Measurements from ENCODE around the gene MAMDC4.
"Not testable (repeated sequence)": the region's sequence is repeated elsewhere in the genome, so short reads cannot be mapped to it uniquely, and the experiment has no call there.

MAMDC4 gene

GRCh38 chr9:136839229-136840139 lies 12.7 kb upstream of the MAMDC4 start:
- no peak for DNase-seq

DNA sequence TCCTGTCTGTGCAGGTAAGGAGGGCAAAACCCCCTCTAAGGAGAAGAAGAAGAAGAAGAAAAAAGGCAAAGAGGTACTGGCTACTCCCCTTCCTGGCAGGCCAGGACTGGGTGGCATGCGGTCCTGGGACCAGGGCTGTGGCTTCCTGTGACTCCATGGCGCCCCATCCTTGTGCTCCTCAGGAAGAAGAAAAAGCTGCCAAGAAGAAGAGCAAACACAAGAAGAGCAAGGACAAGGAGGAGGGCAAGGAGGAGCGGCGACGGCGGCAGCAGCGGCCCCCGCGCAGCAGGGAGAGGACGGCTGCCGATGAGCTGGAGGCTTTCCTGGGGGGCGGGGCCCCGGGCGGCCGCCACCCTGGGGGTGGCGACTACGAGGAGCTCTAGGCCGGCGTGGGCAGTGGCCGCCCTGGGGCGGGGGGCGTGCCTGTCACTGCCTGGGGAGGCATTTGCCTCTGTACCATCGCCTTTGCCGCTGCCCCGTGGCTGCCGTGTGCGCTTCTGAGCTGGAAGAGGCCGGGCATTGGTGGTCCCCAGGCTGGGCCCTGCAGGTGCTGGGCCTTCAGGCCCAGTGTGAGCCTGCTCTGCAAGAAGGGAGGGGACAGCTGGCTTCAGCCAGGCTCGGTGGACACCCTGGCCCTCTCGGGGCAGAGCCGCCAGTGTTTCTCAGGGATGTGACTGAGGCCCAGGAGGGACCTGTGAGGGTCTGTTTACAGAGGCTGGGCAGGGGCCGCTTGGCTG lies 11.8 kb upstream of the MAMDC4 start:
- no peak for DNase-seq

GRCh38 chr9:136840877-136841645 lies 11.1 kb upstream of the MAMDC4 start:
- DNase-seq = no peak

- not testable (repeated sequence) for DNase-seq
These were observed 10.3 kb upstream of the MAMDC4 start for GRCh38 chr9:136841646-136842379.

DNA sequence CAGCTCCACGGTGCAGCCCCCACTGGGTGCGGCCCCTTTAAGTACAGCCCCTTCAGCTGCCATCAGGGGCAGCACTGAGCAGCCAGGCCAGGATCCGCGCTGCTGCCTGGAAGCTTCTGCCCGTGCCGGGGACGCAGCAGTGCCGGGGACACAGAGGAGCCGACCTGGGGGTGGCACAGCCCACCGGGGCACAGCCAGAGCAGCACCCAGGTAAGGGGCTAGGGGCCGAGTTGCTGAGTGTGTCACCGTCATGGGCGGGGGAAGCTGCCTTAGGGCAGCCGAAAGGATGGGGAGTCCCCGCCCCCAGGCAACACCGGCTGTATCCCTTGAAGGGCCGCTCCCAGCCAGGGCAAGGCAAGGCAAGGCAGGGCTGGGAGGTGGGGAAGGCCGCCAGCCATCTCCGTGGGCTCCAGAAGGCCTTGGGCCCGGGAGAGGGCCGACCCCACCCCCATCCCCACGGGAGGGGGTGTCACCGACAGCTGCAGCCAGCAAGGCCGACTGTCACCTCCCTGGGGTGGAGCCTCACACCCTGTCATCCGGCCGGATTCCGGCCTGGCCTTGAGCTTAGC lies 9.7 kb upstream of the MAMDC4 start, which contains the start of gene AJM1:
Gene AJM1 (plus strand): TSS at position 99 of the 569 bp plus-strand sequence. CDS start 1,937 bp downstream, outside the sequence.
- DNase-seq = peak; percentile 78

DNA sequence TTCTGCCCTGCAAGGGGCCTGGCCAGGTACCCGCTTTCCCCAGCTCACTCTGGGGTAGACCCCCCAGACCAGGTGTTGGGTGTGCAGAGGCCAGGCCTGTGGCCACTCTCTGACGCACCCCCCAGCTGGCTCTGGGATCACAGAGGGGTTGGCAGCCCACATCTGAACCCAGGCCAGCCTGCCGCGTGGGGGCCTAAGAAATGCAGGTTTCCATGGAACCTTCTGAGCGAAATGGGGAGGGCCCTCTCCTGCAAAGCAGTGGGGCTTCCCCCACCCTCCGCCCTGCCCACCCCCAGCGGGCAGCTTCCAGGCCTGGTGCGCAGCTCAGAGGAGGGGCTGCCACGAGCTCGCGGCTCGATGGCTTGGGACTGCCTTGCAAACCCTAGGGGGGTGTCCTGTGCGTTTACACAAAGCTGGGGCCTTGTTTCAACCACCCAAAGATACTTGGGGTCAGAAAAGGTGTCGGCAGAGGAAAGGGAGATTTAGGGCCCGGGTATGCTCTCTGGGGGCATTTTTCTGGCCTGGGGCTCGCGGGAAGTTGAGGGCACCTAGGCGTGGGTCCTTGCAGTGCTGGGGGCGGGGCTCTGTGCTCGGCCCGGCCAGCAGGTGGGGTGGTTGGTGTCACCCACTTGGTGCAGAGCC lies 8.9 kb upstream of the MAMDC4 start:
- not testable (repeated sequence) for DNase-seq

DNA sequence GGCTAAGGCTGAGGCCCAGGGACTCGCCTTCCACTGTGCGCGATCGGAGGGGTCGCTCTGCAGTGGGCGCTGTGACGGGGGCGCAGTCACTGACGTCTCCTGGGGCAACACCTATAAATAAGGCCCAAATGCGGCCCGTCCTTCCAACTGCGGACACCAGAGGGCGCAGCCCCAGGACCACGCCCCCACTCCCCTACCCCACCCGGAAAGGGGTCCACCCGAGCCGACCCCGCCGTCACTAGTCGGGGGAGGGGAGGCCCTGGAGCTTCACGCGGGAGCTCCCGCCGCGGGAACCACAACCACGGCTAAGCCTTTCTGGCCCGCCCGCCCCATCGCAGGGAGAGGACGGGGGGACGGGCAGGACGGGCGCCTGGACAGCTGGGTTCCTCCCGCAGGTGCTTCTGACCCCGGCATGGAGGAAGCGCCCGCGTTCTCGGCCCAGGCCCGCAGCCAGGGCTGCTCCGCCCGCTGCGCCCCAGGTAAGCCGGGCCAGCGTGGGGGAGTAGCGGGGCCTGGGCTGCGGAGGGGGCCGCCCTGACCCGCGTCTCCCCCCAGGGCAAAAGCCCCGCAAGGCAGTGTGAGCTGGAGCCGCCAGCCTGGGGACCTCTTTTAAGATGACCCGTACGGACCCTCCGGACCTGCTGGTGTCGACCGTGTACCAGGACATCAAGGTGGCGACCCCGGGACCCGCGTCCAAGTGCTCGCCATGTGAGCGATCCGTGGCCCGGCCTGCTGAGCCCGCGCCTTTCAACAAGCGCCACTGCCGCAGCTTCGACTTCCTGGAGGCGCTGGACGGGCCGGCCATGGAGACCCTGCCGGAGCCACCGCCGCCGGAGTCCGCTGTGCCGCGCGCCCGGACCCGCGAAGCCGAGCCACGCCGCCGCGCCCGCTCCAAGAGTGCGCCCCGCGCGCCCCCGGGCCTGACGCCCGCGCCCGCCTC lies 8.1 kb upstream of the MAMDC4 start:
- DNase-seq = peak; percentile 52

GRCh38 chr9:136844761-136845464 lies 7.2 kb upstream of the MAMDC4 start:
- no peak for DNase-seq

DNA sequence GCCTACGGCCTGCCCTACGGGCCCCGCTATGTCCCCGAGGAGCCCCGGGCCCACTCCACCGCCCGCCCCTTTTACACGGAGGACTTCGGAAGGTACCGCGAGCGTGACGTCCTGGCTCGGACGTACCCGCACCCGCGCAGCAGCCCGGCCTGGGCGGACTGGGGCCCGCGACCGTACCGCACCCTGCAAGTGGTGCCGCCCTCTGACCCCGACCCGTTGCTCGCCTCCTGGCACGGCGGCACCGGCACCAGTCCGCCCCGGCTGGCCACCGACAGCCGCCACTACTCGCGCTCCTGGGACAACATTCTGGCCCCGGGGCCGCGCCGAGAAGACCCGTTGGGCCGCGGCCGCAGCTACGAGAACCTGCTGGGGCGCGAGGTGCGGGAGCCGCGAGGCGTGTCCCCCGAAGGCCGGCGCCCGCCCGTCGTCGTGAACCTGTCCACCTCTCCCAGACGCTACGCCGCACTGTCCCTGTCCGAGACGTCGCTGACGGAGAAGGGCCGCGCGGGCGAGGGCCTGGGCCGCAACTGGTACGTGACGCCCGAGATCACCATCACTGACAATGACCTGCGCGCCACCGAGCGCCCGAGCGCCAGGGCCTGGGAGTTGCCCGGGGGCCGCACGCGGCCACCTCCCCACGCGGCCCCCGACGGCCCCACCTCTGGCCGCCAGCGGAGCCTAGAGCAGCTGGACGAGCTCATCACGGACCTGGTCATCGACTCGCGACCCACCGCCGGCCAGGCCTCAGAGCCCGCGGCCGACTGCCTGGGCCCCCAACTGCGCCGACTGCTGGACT lies 6.5 kb upstream of the MAMDC4 start:
- no peak for DNase-seq

DNA sequence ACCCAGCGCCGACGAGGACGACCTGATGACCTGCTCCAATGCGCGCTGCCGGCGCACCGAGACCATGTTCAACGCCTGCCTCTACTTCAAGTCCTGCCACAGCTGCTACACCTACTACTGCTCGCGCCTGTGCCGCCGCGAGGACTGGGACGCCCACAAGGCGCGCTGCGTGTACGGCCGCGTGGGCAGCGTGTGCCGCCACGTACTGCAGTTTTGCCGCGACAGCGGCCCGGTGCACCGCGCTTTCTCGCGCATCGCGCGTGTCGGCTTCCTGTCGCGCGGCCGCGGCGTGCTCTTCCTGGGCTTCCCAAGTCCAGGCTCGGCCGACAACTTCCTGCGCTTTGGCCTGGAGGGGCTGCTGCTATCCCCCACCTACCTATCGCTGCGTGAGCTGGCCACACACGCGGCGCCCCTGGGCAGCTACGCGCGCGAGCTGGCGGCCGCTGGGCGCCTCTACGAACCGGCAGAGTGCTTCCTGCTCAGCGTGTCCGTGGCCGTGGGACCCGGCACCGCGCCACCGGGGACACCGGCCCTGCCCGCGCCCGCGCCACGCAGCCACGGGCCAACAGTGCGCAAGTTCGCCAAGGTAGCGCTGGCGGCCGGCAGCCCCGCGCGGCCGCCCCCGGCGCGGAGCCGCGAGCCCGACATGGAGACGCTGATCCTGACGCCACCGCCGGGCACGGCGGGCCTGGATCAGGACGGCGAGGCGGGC lies 5.6 kb upstream of the MAMDC4 start:
- DNase-seq = no peak

- no peak for DNase-seq
These were observed 4.9 kb upstream of the MAMDC4 start for GRCh38 chr9:136847088-136847825.

DNA sequence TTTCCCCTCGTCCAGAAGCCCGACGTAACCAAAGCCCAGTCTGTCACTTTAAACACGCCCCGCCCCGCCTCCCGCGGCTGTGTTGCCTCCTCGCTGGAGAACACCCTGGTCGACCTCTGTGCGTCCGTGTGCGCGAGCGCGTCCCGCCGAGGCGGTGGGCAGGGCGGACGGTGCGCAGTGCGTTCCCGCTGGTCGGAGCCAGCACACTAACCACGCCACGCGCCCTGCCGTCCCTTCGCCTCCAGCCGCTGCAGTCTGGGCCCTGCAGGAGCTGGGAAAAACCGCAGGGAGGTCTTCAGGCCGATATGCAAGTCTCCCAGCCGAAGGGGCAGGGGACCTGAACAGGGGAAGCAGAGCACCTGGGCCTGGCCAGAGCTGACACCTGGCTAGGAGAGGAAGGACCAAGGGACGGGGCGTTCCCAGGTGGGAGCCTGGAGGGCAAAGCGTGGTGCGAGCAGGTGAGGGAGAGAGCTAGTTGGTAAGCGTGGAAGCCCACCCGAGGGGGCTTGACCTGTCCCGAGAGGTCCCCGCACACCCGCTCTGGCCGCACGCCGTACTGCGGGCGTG lies 4.2 kb upstream of the MAMDC4 start:
- peak; percentile 67 for DNase-seq

DNA sequence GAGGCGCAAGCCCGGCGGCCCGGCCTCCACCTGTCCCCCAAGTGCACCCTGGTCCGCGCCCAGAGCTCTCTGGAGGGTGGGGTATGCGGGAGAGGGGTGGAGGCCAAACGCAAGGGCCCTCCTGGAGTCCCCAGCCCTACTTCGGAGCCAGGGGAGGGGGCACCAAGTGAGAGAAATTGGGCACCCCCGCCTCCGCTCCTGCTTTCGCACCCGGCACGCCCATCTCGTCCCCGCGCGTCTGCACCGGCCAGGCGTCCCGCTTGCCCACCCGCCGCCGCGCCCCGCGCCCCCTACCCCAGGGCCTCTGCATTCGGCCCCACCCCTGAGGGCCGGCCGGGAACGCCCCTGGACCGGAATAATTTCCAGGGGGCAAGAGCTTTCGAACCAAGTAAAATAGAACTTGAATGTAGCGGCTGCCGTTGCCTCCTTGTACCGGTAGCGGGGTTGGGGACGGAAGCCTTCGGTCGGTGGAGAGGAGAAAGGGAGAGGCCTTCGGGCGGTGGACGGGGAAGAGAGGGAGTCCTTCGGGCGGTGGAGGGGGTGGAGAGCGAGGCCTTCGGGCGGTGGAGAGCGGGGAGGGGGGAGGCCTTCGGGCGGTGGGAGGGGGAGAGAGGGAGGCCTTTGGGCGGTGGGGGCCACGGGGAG lies 3.6 kb upstream of the MAMDC4 start:
- DNase-seq = no peak

DNA sequence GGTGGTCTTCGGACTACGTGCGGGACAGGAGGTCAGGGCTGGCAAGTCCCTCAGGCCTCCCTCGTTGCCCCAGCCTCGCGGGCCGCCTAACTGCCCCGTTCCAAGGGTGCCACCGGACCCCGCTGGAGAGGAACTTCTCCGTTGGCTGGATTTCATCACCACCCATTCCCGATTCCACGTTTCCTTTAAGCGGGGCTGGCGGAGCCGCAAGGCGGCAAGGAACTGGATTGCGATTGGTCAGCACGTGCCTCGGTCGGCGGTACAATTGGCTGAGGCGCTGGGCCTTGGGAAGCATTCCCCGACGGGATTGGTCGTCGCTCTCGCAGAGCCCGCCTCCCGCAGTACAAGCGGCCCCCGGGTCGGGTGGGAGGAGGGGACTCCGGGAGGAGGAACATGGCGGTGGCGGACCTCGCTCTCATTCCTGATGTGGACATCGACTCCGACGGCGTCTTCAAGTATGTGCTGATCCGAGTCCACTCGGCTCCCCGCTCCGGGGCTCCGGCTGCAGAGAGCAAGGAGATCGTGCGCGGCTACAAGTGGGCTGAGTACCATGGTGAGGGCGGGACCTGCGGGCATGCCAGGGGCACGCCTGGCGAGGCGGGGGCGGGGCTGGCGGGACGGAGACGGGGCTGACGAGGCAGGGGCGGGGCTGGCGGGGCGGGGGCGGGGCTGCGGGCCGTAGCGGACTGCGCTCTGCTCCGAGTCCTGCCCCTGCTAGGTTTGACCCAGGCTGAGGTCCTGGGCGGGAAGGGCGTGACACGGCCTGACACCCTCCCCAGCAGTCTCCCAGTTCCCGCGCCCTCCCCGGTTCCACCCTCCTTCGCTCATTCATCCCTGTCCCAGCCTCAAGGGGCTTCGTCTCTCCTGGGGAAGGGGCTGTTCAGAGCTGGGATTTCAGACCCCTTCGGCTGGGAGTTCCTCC lies 2.8 kb upstream of the MAMDC4 start, which contains the start of gene PHPT1:
Gene PHPT1 (plus strand): TSS at position 372 of the 922 bp plus-strand sequence. CDS start 22 bp downstream, at position 394.
- peak; percentile 97 for DNase-seq
